CD4-positive, alpha-beta T cell treated with Interleukin-10 for 1 hour (primary cell): ENCODE measurements around the gene MACROD2.
"Not testable (repeated sequence)": the region's sequence is repeated elsewhere in the genome, so short reads cannot be mapped to it uniquely, and the experiment has no call there.

Experiments
- DNase-seq: peaks from one replicate; pipeline ENCODE4 v3.0.0-alpha.2; 2020

Gene MACROD2

GRCh38 chr20:14981486-14981885 lies 986.2 kb downstream of the MACROD2 start:
- not testable (repeated sequence) for DNase-seq

DNA sequence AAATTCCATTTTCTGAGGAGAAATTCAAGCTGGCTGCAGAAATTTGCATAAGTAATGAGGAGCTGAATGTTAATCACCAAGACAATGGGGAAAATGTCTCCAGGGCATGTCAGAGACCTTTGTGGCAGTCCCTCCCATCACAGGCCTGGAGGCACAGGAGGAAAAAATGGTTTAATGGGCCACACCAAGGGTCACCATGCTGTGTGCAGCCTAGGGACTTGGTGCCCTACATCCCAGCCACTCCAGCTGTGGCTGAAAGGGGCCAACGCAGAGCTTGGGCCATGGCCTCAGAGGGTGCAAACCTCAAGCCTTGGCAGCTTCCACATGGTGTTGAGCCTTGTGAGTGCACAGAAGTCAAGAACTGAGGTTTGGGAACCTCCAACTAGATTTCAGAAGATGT lies 987.0 kb downstream of the MACROD2 start:
- not testable (repeated sequence) for DNase-seq

- no peak for DNase-seq
Observed at GRCh38 chr20:14984305-14984704, 989.0 kb downstream of the MACROD2 start.

GRCh38 chr20:14984768-14985622 lies 989.7 kb downstream of the MACROD2 start:
- no peak for DNase-seq

DNA sequence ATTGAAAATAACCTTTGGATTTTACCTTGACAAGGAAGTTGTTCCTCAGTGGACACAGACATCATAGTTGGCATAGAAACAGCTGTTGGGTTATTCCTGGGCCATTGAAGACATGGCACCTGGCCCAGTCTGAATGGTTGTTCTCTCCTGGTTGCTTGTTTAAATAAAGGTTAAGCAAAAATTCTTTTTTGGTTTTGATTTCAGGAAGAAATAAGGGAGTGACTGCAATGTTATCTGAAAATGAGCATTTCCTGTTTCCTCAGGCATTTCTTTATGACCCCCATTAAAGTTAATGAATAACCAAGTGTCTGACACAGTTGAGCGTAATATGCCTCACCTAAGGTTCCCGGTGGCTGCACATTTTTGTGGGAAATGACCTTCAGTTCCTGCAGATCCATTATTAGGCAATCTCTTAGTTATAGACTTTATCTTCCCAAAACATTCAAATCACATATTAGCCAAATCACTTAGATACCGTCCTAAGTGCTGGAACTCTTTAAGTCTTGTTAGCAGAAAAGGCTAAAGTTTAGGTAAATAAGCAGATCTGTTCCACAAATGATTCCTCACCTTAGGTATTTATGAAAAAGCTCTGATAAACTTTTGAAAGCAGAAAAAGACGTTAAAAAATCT lies 990.8 kb downstream of the MACROD2 start:
- DNase-seq: no peak

- DNase-seq: no peak
Observed at GRCh38 chr20:14986656-14987055, 991.3 kb downstream of the MACROD2 start.

GRCh38 chr20:14989535-14990290 lies 994.4 kb downstream of the MACROD2 start:
- no peak for DNase-seq

DNA sequence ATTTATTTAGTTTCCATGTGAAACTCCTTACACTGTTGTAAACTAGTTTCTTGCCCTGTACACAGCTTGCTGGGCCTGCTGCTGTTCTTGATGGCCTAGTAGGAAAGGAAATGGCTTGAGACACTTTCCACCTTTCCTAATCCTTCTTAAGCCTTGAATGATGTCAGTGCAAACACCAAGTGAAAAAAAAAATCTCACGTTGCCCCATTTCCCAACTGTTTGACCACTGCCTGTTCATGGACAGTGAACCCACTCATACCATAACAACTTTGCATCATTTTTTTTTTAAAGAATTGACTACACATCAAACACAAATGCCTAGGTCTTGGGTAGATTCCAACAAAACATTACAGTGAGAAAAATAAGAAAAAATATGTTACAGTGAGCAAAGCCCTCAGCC lies 995.7 kb downstream of the MACROD2 start:
- no peak for DNase-seq

- DNase-seq: no peak
Observed at GRCh38 chr20:14992153-14992552, 996.8 kb downstream of the MACROD2 start.

GRCh38 chr20:14992961-14993360 lies 997.6 kb downstream of the MACROD2 start:
- no peak for DNase-seq

- no peak for DNase-seq
Observed at GRCh38 chr20:14996883-14997672, 1001.8 kb downstream of the MACROD2 start.

GRCh38 chr20:14997791-14998190 lies 1002.5 kb downstream of the MACROD2 start:
- DNase-seq: no peak

DNA sequence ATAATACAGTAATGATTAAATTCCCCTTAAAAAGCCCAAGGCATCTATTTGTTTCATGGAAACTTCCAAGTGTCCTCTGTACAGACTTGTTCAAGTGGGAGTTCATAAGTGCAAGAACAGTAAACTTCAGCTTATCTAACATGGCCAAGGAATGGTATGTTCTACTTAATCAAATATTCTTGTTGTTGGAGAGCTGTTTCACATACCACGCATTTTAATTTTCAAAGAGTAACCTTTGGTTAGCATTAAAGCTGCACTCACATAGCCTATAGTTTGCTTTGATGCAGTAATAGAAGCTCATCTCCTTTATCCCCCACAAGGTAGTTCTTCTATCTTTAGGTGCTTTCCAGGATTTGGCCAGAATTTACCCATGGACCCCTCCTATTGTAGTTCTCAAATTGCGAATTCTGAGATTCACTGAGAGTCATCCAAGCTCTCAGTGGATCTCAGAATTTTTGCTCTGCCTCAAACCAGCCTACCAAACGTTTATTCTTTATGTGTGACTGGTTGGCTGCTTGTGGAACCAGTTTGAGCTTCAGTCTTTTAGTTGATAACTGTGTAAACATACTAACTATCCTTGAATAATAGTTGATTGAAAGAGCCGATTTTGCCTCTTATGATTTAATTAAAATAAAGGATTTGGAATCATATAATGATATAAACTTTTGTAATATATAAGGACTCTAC lies 1010.1 kb downstream of the MACROD2 start:
- no peak for DNase-seq

- no peak for DNase-seq
Observed at GRCh38 chr20:15011631-15012030, 1016.3 kb downstream of the MACROD2 start.

GRCh38 chr20:15012566-15012965 lies 1017.2 kb downstream of the MACROD2 start:
- DNase-seq: no peak

GRCh38 chr20:15016875-15017274 lies 1021.6 kb downstream of the MACROD2 start:
- not testable (repeated sequence) for DNase-seq

GRCh38 chr20:15018966-15019365 lies 1023.6 kb downstream of the MACROD2 start:
- DNase-seq: no peak

DNA sequence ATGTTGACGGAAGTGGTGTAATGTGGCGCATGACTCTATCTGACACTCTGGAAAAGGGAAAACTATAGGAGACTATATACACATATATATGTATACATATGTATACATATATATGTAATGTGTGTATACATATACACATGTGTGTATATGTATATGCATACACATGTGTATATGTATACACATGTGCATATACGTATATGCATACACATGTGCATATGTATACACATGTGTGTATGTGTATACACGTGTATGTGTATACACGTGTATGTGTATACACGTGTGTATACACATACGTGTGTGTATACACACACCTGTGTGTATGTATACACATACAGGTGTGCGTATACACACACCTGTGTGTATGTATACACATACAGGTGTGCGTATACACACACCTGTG lies 1025.5 kb downstream of the MACROD2 start:
- DNase-seq: no peak

- no peak for DNase-seq
Observed at GRCh38 chr20:15022921-15023320, 1027.6 kb downstream of the MACROD2 start.

DNA sequence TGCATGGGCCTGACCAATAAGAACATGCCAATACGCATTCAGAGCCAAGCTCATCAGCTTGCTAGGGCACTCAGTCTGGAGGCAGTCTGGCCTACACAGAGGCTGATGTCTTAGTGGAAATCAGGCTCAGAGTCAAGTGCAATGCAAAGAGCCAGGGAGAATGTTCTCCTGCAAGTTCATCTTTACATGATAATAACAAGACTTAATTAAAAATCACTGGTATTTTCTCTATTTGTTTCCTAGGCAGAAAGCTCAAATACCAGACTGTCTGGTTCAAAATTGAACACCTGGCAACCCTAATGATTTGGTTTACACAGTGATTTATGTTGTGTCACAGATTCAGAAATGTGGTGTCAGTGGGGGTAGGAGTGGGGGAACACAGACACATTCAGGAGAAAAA lies 1031.4 kb downstream of the MACROD2 start:
- DNase-seq: no peak

GRCh38 chr20:15030826-15031225 lies 1035.5 kb downstream of the MACROD2 start:
- no peak for DNase-seq
